GM18502 (cell line): ENCODE results near the gene ADPRS.

Source experiments
- ATAC-seq: cut with Tn5 transposase; IDR thresholded peaks from one replicate; pipeline ENCODE4 v1.9.1; 2021; ENCODE audit warnings: mild to moderate bottlenecking; ENCODE audit not compliant: unreplicated experiment, poor library complexity

Gene ADPRS

DNA sequence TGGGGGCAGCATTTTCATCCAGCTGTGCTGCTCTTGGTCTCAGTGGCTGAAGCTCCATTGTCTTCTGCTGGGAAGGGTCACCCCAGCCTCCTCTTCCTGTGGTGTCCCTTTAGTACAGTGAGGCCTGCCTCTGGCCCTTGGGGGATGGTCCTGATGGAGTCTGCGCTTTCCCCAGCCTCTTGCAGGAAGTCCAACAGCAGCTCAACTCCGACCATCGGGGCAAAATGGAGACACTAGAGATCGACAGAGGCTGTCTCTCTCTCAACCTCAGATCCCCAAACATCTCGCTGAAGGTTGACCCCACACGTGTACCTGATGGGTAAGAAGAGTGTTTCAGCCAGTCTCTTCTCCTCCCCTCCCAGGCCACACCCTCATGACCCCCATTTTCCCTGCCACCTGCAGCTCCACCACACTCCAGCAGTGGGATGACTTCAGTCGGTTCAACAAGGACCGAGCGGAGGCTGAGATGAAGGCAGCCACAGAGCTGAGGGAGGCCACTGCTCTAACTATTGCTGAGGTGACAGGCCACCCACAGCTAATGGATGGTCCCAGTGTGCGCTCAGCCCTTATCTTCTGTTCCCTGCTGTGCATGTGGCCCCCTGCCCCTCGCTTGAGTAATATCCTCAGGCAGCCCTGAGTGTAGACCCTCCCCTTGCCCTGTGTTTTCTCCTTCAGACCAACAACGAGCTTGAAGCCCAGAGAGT lies 2.0 kb upstream of the ADPRS start:
- no peak for ATAC-seq

DNA sequence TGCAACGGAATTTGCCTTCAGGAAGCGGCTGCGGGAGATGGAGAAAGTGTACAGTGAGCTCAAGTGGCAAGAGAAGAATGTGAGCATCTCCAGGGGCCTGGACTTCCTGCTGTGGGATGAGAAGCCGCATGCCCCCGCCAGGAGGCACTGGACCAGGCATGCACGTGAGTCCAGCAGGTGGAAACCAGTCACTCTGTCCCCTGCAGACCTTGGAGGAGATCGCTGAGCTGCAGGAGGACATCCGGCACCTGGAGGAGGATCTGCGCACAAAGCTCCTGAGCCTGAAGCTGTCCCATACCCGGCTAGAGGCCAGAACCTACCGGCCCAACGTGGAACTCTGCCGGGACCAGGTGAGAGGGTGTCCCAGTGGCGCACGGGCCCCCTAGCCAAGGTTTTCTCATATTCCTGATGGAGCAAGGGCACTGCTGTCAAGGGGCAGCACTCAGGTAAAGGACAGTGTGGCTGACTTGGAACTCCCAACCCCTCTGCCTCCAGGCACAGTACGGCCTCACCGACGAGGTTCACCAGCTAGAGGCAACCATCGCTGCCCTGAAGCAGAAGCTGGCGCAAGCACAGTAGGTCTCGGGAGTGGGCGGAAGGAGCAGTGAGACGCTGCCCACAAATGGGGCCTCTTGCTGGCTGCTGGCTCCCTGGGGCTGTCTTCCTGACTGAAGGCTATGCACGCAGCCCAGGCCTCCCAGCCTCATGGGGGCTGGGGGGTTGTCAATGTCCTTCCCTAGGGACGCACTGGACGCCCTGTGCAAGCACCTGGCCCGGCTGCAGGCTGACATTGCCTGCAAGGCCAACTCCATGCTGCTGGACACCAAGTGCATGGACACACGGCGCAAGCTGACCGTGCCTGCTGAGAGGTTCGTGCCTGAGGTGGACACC lies 1.2 kb upstream of the ADPRS start:
- ATAC-seq: no peak

DNA sequence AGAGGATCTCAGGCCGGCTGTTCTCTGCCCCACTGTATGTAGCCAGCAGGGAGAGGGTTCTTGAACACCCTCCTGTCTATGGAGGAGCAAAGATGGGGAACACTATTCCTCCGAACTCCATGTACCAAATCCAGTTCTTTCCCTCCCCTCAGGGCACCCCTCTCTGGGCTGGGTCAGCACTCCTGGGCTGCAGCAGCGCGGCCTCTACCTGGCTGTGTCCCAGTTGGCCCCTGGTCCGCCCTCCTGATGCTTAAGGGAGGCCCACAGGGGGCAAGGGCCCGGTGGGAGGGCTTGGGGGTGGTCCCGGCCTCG lies 471 bp upstream of the ADPRS start:
- no peak for ATAC-seq

DNA sequence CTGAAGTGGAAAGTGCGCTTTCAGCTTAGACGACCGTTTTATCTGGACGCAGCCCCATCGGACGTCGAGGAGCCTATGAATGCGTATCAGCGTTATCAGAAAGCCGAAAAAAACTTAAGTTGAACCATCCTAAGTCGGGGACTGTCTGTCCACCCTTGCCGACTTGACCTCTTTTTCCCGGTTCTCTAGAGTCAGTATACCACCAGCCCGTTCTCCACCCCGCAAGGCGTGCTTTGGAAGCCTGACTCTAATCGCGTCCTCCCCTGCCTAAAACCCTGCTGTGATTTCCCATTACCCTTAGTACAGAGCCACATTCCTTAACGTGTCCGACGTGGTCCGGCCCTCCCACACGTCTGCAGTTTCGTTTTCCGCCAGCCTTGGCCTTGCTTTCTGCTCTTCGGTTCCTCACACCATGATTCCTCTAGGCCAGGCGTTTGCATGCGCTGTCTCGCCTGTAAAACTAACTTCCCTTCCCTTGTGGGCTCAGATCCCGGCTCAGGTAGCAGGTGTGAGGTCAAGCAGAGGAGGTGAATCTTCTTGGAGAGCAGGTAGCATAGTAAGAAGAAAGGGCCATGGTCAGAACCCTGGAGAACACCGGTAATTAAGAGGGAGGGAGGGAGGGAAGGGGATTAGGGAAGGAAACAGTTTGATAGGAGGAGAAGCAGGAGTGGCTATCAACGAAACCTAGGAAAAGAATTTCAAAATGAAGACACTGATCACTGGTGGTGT lies 865 bp downstream of the ADPRS start:
- peak; percentile 5 for ATAC-seq

DNA sequence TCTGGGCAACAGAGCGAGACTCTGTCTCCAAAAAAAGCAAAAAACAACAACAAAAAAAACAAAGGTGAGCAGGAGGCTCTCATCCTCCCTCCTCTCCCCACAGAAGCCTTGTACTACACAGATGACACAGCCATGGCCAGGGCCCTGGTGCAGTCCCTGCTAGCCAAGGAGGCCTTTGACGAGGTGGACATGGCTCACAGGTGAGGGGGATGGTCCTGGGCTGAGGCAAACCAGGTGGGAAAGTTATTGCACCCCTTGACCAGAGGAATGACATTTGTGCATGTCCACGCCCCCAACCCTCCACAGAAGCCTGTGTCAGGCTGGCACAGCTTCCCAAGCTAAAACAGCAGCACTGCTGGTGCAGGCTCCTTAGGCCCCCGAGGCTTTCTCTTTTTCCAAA lies 2.4 kb downstream of the ADPRS start:
- ATAC-seq: no peak

DNA sequence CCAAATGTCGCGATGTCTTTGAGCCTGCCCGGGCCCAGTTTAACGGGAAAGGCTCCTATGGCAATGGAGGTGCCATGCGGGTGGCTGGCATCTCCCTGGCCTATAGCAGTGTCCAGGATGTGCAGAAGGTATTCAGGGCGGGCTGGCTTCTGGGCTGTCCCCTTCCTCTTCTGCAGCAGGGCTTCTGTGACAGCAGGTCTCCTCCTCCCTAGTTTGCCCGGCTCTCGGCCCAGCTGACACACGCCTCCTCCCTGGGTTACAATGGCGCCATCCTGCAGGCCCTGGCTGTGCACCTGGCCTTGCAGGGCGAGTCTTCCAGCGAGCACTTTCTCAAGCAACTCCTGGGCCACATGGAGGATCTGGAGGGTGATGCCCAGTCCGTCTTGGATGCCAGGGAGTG lies 3.0 kb downstream of the ADPRS start:
- ATAC-seq: no peak

DNA sequence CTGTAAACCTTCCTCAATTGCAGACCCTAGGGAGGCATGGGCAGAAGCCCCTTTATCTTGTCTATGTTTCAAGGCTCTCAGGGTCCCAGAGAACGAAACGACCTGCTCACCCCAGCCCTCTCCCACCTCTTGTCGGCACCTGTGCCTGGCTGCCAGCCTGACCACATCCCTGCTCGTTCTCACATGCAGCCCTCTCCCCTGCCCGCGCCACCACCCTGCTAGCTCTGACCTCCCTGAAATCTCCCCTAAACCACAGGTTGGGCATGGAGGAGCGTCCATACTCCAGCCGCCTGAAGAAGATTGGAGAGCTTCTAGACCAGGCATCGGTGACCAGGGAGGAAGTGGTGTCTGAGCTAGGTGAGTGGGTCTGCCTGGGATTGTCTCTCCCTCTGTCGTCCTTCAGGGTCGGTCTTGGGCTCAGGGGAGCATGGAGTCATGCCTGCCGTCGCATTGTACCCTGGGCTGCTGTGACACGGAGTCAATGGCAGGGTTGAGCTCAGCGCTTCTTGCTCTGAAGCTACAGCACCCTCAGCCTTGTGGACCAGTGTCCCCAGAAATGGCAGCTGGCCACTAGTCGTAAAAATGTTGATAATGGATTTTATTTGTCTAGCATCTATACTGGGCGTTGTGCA lies 3.6 kb downstream of the ADPRS start:
- no peak for ATAC-seq

DNA sequence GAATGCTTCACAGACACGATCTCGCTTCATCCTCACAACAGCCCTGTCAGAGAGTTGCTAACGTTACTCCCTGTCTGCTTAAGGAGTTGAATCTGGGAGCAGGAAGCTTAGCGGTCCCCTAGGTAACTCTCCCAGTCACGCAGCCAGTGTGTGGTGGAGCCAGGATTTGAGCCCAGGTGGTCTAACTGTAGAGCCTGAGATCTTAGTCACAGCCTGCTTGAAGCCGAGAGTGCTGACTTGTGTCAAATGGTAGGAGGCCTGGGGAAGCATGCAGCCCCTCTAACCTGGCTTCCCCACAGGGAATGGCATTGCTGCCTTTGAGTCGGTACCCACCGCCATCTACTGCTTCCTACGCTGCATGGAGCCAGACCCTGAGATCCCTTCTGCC lies 4.1 kb downstream of the ADPRS start:
- ATAC-seq: no peak

DNA sequence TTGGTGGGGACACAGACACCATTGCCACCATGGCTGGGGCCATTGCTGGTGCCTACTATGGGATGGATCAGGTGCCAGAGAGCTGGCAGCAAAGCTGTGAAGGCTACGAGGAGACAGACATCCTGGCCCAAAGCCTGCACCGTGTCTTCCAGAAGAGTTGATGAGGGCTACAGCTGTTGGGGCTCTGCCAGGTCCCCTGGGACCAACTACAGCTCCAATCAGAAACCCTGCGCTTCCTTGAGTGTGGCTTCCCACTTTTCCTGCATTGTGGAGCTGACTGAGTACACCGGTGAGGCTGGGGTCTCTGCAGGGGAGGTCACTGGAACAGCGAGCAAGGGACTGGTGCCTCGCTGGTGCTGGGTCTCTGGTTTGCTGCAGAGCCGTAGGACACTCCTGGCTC lies 4.5 kb downstream of the ADPRS start:
- ATAC-seq: no peak

DNA sequence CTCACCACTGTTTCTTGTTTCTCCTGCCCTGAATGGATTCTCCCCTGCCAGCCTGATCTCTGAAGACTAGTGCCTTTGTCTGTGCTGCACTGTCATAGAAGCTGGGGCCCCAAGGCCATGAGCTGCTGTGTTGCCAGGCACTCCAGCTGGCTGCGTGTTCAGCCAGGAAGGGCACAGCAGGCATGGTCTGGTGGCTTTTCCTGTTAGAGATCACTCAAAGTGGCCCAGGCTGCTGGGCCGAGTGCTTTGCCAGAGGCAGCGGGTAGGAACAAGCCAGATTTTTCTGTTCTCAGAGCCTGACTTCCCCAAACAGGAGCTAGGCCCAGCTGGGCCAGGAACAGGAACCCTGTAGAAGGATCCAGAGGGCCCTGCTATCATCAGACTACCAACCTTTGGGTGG lies 5.2 kb downstream of the ADPRS start:
- ATAC-seq: no peak

DNA sequence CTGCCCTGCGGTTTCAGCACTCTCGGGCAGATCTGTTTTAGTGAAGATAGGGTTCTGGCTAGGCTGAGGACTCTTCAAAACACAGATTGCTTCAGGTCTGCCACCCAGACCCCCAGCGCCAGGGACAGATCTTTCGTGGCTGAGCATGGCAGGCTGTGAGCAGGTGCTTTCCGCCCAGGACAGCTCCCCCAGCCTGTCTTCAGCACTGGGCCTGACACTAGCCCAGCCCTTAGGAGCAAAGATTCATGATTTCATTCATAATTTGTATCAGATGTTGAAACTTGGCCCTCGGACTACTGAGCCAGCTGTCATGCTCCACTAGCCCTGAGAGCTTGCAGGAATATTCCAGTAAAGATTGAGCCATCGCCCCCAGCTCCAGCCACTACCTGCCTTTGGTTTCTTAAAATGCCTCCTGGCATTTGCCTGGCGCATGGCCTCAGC lies 5.9 kb downstream of the ADPRS start:
- no peak for ATAC-seq

DNA sequence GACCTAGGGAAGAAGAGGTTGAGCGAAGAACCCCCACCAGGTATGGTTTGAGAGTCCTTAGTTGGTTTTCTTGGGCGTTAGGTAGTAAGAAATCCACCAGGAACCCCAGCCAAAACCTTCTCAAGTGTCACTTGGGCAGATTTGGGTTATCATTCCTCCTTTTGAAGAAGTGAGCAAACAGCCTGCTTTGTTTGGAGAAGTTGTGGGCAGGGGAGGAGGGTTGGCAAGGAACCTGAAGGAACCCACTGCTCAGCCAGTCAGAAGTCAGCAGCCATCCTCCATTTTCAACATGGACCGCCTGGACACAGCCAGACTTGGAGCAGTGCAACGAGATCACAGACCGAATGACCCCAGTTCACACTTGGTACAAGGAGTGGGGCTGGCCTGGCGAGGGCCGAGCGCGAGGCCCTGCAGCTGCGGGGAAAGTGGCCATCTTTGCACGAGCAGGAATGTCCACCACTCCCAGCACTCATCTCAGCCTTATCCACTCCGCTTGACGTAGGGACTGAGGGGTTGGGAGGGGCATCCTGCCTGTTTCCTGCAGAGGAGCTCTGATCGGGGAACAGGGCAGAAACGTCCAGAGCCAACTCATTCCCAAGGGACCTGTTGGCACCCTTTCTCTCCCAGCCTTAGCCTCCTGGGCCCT lies 7.2 kb downstream of the ADPRS start:
- ATAC-seq: no peak

DNA sequence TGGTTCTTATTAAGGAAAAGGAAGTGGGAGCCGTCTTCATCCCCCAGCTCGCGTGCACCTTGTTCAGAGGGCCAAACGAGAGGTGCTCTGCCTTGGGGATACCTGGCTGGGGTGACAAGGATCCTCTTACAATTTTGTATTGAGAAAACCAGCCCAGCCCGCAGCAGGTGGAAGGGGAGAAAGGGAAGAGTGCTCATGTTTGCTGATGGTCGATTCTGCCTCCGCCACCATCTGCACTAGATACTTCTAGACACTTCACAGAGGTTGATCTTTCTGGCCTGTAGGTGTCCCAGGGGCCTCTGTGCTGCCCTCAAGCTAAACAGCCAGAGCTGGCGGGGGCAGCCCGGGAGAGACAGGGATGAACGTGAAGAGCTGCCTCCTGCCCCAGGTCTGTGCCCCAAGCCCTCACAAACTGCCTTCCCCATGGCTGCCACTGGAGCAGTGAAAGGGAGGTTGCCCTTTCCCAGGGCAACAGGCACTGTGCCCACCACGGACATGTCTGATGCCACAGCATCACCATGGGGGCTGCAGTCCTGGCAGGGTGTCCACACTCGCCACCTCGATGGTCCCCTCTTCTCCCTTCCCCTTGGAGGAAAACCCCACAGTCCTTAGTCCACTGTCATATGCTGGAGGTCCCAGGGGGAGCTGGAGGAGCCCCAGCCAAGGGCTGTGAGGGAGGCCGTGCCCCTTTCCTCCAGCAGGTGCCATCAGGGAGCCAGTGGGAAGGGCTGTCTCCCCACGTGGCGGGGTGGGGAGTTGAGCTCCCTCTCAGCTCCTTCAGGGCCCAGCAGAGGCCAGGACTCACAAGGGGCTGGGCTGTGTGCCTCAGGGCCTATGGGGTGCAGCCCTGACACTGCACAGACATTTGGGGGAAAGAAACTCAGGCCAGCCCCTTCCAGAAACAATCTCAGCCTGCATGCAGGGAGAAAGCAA lies 8.1 kb downstream of the ADPRS start:
- no peak for ATAC-seq

DNA sequence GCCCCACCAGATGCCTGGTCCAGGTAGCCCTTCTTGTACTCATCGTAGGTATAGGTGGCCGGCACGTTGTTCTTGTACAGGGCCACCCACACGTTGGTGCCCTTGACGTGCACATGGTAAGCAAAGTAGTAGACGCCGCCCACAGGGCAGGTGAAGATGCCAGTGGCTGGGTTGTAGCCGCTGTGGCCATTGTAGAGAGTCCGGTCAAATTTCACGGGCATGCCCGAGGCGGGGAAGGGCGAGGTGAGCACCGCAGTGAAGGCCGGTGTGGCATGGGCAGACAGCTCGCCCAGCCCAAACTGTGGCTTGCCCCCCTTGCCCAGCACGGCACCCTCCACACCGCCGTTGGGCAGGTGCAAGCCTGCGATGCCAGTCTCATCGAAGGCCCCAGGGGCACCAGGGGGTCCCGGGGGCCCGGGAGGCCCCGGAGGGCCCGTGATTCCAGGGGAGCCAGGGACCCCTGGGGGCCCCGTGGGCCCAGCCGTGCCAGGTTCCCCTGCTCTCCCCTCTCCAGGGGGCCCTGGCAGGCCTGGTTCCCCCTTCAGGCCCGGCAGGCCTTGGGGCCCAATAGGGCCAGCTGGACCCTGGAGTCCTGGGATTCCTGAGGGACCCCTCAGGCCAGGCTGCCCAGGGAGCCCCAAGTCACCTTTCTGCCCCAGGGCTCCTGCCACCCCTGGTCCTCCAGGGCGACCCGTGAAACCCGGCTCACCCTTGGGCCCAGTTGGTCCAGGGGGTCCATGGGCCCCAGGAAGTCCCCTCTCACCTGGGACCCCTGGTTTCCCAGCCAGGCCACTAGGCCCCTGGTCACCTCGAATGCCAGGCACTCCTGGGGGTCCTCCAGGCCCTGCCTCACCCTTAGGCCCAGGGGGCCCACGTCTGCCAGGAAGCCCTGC lies 9.2 kb downstream of the ADPRS start:
- no peak for ATAC-seq

DNA sequence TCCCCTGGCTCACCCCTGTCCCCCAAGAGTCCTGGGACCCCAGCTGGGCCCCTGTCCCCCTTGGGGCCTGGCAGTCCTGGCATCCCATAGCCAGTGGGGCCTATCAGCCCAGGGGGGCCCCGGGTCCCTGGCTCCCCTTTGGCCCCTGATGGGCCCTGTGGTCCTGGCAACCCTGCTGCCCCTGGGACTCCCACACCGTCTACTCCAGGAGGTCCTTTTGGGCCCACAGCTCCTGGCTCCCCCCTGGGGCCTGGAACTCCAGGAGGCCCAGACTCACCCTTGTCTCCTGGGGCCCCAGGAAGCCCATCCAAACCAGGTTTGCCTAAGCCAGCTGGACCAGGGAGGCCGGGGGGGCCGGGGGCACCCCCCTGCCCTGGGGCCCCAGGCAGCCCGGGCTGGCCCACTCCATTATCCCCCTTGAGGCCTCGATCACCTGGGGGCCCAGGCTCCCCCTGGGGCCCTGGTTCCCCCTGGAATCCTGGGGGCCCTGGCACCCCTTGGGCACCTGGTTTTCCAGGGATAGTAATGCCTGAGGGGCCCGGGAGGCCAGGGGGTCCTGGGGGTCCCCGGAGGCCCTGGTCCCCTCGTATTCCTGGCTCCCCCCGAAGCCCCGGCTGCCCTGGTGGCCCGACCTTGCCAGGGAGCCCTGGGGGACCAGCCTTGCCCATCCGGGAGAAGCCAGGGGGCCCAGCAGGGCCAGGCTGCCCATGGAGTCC lies 10.1 kb downstream of the ADPRS start:
- ATAC-seq: no peak

DNA sequence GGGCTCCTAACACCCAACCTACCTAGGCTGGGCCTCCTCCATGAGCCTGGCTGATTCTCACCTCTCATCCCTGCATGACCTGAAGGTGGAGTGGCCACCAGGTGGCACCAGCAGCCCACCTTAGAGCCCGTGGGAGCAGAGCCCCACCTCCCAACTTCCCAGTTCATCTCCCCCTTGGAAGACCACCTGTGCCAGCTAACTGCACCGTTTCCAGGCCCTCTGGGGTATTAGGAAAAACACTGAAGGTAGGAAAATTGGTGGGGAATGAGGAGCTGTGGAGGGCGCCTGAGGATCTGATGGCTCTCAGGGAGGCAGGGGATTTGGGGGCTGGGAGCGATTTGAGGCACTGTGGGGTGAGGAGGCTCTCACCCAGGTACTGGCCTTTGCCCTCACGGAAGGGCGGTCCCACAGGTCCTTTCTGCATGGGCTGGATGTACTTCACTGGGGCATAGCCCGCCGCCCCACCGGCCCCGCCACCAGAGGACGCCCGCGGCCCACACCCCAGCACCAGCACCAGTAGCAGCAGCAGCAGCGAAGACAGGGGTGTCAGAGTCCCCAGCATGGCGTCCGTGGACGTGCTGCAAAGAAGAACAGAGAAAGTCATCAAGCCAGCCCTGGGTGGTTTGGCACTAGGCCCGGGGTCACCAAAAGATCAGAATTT lies 11.1 kb downstream of the ADPRS start:
- ATAC-seq: no peak

DNA sequence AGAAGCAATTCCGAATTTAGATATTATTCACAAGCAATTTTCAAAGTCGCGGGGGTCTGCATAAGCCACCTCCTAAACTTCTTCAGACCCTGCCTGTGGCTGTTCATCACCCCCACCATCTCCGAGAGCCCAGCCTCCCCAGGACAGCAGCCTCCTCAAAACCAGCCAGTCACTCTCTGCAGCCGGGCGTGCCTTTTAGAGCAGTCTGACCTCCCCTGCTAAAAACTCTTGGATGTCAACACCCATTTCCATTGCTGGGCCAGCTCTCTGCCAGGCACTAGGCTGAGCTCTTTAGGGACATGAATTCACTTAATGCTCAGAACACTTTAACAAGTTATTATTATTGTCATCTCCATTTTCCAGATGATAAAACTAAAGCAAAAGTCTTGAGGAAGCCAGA lies 11.7 kb downstream of the ADPRS start:
- no peak for ATAC-seq
